GM06990 (cell line): ENCODE results near the gene PRX.

Experiments used
- DNase-seq: peaks from one replicate; pipeline ENCODE4 v3.0.0-alpha.2; 2011; ENCODE audit not compliant: insufficient read length; ENCODE audit errors: extremely low read depth
- H3K27me3 ChIP-seq: replicated peaks from 2 replicates; pipeline ENCODE4 v1.6.0; 2011; ENCODE audit warnings: low read length; ENCODE audit not compliant: control insufficient read depth, insufficient read depth
- H3K36me3 ChIP-seq: 2 replicates; pipeline ENCODE4 v1.5.1; 2011; ENCODE audit warnings: low read length; ENCODE audit not compliant: control insufficient read depth, insufficient read depth
- H3K4me3 ChIP-seq: replicated peaks from 2 replicates; pipeline ENCODE4 v1.5.1; 2011; ENCODE audit warnings: low read depth, mild to moderate bottlenecking, control low read depth, low read length
- TF ChIP-seq, protein P1 (sequence below): IDR thresholded peaks from 2 replicates; pipeline ENCODE4 v1.5.1; 2011; ENCODE audit warnings: low read length, control low read depth, mild to moderate bottlenecking, inconsistent platforms; ENCODE audit not compliant: insufficient read depth, poor library complexity, severe bottlenecking

The PRX gene

DNA sequence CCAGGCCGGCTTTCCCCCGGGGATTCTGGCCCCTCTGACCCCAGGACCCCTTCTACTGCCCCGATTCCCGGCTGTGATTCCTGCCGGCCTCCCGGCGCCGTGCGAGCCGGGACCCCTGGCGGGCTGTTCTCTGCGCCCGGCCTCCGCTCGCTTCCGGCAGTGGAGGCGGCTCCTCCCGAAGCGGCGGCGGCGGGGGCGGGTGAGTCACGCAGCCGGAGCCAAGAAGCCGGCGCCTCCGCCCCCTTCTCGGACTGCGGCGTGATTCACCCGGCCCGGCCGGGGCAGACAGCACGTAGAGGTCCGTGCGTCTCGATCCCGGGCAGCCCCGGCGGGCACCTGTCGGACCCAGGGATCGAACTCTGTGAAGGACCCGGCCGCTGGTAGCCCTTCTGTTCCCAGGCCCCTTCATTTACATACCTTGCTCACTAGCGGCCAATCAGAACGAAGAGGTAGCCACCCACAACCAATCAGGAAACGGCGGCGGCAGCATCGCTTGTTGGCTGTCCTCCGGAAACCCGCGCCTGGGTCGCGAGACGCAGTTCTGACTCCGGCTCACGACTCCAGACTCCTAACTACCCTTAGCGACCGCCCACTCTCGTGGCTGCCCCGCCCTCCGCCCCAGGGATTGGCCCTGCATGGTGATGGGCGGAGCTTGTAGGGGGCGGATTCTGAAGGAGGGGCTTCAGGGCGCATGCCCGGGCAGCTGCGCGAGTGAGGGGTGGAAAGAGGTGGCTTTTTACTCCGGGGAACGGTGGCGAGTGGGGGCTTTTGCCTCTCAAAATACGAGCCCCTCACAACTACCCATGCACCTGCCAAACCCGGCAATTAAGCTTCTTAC, 12.5 kb upstream of the PRX start, which contains the start of gene SERTAD1:
Gene SERTAD1, minus strand, starts transcription at position 543 of the 838 bp plus-strand sequence. CDS start 2,446 bp downstream, outside the sequence.
- Histone ChIP-seq H3K36me3 (peaks cover 8% of the 10 kb centered on the region), H3K4me3 (peak within 1 kb of the TSS; percentile 95), H3K27me3 (no peaks in the 10 kb centered on the region)
- TF ChIP-seq, protein P1, sequence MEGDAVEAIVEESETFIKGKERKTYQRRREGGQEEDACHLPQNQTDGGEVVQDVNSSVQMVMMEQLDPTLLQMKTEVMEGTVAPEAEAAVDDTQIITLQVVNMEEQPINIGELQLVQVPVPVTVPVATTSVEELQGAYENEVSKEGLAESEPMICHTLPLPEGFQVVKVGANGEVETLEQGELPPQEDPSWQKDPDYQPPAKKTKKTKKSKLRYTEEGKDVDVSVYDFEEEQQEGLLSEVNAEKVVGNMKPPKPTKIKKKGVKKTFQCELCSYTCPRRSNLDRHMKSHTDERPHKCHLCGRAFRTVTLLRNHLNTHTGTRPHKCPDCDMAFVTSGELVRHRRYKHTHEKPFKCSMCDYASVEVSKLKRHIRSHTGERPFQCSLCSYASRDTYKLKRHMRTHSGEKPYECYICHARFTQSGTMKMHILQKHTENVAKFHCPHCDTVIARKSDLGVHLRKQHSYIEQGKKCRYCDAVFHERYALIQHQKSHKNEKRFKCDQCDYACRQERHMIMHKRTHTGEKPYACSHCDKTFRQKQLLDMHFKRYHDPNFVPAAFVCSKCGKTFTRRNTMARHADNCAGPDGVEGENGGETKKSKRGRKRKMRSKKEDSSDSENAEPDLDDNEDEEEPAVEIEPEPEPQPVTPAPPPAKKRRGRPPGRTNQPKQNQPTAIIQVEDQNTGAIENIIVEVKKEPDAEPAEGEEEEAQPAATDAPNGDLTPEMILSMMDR = peak; percentile 95
- DNase-seq = peak; percentile 99

DNA sequence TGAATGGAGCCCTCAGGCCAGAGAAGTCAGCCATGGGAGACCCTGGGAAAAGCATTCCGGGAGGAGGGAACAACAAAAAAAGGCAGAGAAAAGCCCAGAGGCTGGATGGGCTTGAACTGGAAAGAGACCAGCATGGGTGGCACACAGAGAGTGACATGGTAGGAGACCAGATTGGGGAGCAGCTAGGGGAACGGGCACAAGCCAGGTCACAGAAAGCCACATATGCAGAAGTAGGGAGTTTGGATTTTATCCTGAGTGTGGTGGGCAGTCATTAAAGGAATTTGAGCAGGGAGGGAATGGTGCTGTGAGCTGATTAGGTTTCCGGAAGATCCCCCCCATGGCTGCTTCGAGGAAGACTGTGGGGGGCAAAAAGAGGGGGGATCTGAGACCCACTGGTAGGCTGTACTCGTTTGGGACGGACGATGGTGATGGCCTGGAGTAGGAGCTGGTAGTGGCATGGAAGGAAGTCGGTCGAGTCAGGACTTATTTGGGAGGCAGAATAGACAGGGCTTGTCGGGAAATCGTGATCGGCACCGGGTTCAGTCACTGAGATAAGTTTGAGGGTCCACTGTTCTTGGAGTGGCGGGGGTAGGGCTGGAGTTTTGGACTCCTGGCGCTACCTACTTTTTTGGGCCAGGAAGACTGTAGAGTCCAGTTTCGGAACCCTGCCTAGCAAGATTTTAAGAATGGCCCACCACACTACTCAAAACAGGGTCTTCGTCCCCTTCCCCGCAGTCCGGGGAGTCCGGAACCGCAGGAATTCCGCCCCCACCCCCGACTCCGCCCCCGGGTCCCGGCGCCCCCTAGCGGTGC, 11.7 kb upstream of the PRX start:
- Histone ChIP-seq H3K36me3 (peaks cover 8% of the 10 kb centered on the region), H3K27me3 (no peaks in the 10 kb centered on the region), H3K4me3 (peak overlapping the region; percentile 95)
- TF ChIP-seq, protein P1 = no peak
- DNase-seq = no peak

DNA sequence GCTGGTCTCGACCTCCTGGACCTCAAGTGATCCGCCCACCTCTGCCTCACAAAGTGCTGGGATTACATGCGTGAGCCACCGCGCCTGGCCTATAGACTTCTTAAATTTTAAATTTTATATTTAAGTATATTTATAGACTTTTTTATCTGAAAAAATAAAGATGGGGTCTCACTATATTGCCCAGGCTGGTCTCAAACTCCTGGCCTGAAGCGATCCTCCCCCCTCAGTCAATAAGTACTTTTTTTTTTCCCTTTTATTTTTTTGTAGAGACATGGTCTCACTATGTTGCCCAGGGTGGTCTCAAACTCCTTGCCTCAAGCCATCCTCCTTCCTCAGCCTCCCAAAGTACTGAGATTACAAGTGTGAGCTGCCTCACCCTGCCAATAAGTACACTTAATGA, 10.8 kb upstream of the PRX start:
- DNase-seq = no peak
- Histone ChIP-seq H3K4me3 (peak overlapping the region; percentile 95; the same call in 1 of the 2 replicates), H3K36me3 (peaks cover 8% of the 10 kb centered on the region), H3K27me3 (no peaks in the 10 kb centered on the region)
- TF ChIP-seq, protein P1 = no peak

DNA sequence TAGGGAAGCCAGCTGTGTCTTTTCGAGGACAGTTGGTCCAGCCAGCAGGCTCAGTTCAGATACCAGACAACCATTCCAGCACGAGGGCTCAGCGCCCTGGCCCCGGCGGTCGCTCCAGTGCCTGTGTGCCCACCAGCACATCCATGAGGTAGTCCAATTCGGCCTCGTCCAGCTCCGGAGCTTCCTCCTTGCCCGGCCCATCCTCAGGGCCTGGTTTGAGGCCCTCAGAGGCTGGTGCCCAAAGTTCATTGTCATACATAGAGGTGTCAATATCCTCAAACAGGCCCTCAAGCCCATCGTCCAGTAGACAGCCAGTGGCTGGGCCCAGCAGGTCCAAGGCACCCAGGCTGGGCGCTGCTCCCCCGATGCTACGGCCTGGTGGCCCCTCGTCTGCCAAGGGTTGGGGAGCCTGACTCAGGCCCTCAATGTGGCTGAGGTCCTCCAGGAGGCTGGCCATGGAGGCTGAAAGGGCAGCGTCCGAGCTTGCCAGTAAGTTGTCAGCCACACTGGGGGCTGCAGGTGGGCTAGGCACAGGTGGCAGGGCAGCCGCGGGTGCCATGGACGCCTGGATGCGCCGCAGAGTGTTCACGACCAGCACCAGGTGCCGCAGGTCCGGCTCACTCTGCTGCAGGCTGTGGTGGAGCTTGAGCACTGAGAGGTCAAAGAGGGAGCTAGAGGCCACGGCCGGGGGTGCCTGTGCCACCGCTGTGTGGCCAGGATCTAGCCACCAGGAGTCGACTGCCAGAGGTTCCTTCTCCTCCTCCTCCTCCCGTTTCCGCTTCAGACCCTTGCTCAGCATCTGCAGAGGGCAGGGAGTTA, 9.8 kb upstream of the PRX start:
- H3K4me3 ChIP-seq = no peak overlapping the region
- H3K36me3 ChIP-seq = peaks cover 8% of the 10 kb centered on the region
- TF ChIP-seq, protein P1 = no peak
- no peaks in the 10 kb centered on the region for H3K27me3 ChIP-seq
- DNase-seq = no peak

DNA sequence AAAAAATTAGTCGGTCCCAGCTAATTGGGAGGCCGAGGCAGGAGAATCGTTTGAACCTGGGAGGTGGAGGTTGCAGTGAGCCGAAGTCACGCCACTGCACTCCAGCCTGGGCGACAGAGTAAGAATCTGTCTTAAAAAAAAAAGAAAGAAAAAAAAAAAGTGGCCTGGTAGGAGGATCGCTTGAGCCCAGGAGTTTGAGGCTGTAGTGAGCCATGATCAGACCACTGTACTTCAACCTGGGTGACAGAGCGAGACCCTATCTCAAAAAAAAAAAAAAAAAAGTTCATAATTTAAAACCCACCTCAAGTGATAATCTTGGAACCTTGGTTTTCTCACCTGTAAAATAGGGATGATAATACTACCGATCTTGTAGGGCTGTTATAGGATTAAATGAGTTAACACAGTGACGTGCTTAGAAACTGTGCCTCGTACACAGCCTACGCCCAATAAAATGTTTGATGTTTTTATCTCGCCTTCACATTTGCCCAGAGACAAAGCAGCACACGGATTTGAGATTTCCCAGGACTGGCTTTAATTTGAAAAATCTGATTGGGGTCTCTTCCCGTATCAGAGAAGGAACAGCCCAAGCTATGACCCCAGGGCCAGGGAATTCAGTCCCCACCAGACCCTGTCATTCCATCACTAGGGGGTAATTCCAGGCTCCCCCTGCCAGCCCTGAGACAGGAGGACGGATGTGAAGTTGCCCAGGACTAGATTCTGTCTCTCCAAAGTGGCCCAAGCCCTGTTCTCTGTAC, 9.0 kb upstream of the PRX start:
- Histone ChIP-seq H3K27me3 (no peaks in the 10 kb centered on the region), H3K36me3 (peaks cover 8% of the 10 kb centered on the region), H3K4me3 (no peak overlapping the region)
- no peak for DNase-seq
- TF ChIP-seq, protein P1 = no peak
